Fibroblast of lung (primary cell): Measurements from ENCODE around the gene ZYG11B. TPM values are rescaled to one million over a fixed set of nuclear protein-coding genes. Genes with fewer than 3 reads are reported as not detected.
"Not testable (repeated sequence)": the region's sequence is repeated elsewhere in the genome, so short reads cannot be mapped to it uniquely, and the experiment has no call there.

Experiments used
- DNase-seq, 2 donors: peaks; one replicate each; pipeline versions ENCODE4 v3.0.0 to v3.0.0-alpha.2; 2010; ENCODE audit warnings: low read depth in 2 of 2
- H2AFZ ChIP-seq: 2 replicates; pipeline ENCODE4 v1.5.1; 2012; ENCODE audit warnings: low read length, control low read depth, inconsistent platforms
- H3K27ac ChIP-seq: 2 replicates; pipeline ENCODE4 v1.5.1; 2011; ENCODE audit warnings: low read length, control low read depth; ENCODE audit not compliant: insufficient read depth
- H3K27me3 ChIP-seq: 2 replicates; pipeline ENCODE4 v1.5.1; 2011; ENCODE audit warnings: mild to moderate bottlenecking, low read length; ENCODE audit not compliant: control insufficient read depth, insufficient read depth
- H3K36me3 ChIP-seq: 2 replicates; pipeline ENCODE4 v1.5.1; 2011; ENCODE audit warnings: low read length; ENCODE audit not compliant: control insufficient read depth, insufficient read depth
- H3K4me1 ChIP-seq: 2 replicates; pipeline ENCODE4 v1.5.1; 2011; ENCODE audit warnings: low read length; ENCODE audit not compliant: control insufficient read depth, insufficient read depth; ENCODE audit errors: extremely low read depth
- H3K4me2 ChIP-seq: 2 replicates; pipeline ENCODE4 v1.5.1; 2011; ENCODE audit warnings: low read length, control low read depth; ENCODE audit not compliant: insufficient read depth; ENCODE audit errors: extremely low read depth
- H3K4me3 ChIP-seq, 4 experiments: fragments of 200-600 bp in 1 of 4; sonication (generic) in 1 of 4; replicated peaks in 1 of 4; 2 replicates each; pipeline ENCODE4 v1.5.1; 2011 to 2016; ENCODE audit warnings: low read length in 4 of 4, low read depth in 3 of 4, mild to moderate bottlenecking in 3 of 4, control low read depth in 2 of 4, inconsistent platforms in 1 of 4, mixed read lengths in 1 of 4; ENCODE audit not compliant: insufficient read depth in 1 of 4; ENCODE audit errors: control extremely low read depth in 1 of 4
- H3K79me2 ChIP-seq: 2 replicates; pipeline ENCODE4 v1.5.1; 2012; ENCODE audit warnings: mild to moderate bottlenecking, low read length, inconsistent platforms; ENCODE audit not compliant: control insufficient read depth, insufficient read depth
- H3K9ac ChIP-seq: 2 replicates; pipeline ENCODE4 v1.5.1; 2011; ENCODE audit warnings: mild to moderate bottlenecking, low read length, control low read depth; ENCODE audit not compliant: insufficient read depth
- H3K9me3 ChIP-seq: 2 replicates; pipeline ENCODE4 v1.5.1; 2012; ENCODE audit warnings: low read depth, low read length; ENCODE audit not compliant: control insufficient read depth, insufficient read depth
- H4K20me1 ChIP-seq: 2 replicates; pipeline ENCODE4 v1.5.1; 2011; ENCODE audit warnings: low read length; ENCODE audit not compliant: control insufficient read depth, insufficient read depth; ENCODE audit errors: extremely low read depth
- EZH2 ChIP-seq: IDR thresholded peaks from 2 replicates; pipeline ENCODE4 v1.5.1; 2012; ENCODE audit warnings: low read length, control low read depth, mild to moderate bottlenecking; ENCODE audit errors: missing control alignments
- polyA plus RNA-seq, 2 donors: library from polyadenylated mRNA; depleted of rRNA in 1 of 2; stranded (reverse) in 1 of 2; unstranded in 1 of 2; fragments of >200 nt; gene quantifications; 2 replicates each; pipeline ENCODE4 v1.2.1, GENCODE V29; 2011 to 2012; ENCODE audit warnings: missing spikeins in 1 of 2
- total RNA-seq: library from RNA; depleted of rRNA; stranded (reverse); fragments of >200 nt; gene quantifications from 2 replicates; pipeline ENCODE4 v1.2.1, GENCODE V29; 2014
- TF ChIP-seq, protein P1 (sequence below), 2 donors: IDR thresholded peaks in 1 of 2; conservative IDR thresholded peaks in 1 of 2; 1 replicate in 1 of 2; 2 replicates in 1 of 2; pipeline ENCODE4 v1.5.1; 2011 to 2012; ENCODE audit warnings: low read length in 2 of 2, control low read depth in 1 of 2, inconsistent platforms in 1 of 2, low read depth in 1 of 2, mild to moderate bottlenecking in 1 of 2

ZYG11B gene
- total and polyA plus RNA-seq, 2 donors (not counting 1 experiment from before 2014, with no cell fraction given), result 30.2 to 50.7 TPM

DNA sequence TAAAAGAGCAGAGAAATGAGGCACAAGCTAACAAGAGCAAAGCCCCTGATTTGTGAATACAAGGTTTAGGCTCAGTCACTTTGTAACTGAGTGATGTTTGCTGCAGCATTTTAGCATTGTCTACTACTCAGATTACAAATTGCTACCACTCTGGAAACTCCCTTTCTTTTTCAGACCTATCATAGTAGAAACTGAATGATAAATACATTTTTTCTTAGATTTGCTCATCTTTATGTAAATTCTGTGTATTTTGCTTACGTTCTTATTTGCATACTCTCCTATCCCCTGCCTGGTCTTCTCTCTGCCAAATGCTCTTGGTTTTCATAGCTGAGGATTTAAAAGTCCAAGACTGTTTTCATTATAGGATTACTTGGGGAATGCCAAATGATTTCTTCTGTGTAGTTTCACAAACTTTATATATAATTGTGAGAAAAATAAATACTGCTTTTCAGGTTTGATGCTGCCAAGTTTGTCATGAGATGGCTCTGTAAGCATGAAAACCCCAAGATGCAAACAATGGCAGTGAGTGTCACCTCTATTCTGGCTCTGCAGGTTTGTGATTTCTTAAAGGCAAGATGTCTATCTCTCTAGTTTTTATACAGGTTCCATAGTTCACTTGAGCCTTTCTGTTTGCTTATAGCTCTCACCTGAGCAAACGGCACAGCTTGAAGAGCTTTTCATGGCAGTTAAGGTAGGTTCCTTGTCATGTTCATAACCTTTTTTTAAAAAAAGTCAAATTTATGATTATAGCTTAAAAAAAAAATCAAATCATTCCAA lies 141.0 kb downstream of the ZYG11B start:
- H3K27ac ChIP-seq, result no peak overlapping the region
- no peaks in the 10 kb centered on the region for H3K27me3 ChIP-seq
- no peaks in the 10 kb centered on the region for H4K20me1 ChIP-seq
- H3K9ac ChIP-seq, result no peak overlapping the region
- no peaks in the 10 kb centered on the region for H3K36me3 ChIP-seq
- TF ChIP-seq, protein P1, sequence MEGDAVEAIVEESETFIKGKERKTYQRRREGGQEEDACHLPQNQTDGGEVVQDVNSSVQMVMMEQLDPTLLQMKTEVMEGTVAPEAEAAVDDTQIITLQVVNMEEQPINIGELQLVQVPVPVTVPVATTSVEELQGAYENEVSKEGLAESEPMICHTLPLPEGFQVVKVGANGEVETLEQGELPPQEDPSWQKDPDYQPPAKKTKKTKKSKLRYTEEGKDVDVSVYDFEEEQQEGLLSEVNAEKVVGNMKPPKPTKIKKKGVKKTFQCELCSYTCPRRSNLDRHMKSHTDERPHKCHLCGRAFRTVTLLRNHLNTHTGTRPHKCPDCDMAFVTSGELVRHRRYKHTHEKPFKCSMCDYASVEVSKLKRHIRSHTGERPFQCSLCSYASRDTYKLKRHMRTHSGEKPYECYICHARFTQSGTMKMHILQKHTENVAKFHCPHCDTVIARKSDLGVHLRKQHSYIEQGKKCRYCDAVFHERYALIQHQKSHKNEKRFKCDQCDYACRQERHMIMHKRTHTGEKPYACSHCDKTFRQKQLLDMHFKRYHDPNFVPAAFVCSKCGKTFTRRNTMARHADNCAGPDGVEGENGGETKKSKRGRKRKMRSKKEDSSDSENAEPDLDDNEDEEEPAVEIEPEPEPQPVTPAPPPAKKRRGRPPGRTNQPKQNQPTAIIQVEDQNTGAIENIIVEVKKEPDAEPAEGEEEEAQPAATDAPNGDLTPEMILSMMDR (conservative IDR thresholded peaks at IDR 0.05 in 1 of 2, IDR thresholded peaks at IDR 0.05 in 1 of 2; ENCODE audit: low read depth in 1 of 2, low read length in 2 of 2), result no peak
- no peak for TF ChIP-seq EZH2
- H3K4me3 ChIP-seq, result no peak overlapping the region
- H3K4me2 ChIP-seq, result no peak overlapping the region
- H3K9me3 ChIP-seq, result no peaks in the 10 kb centered on the region
- DNase-seq, result no peak
- H3K4me1 ChIP-seq, result no peaks in the 10 kb centered on the region
- no peaks in the 10 kb centered on the region for H3K79me2 ChIP-seq
- H2AFZ ChIP-seq, result no peak overlapping the region

DNA sequence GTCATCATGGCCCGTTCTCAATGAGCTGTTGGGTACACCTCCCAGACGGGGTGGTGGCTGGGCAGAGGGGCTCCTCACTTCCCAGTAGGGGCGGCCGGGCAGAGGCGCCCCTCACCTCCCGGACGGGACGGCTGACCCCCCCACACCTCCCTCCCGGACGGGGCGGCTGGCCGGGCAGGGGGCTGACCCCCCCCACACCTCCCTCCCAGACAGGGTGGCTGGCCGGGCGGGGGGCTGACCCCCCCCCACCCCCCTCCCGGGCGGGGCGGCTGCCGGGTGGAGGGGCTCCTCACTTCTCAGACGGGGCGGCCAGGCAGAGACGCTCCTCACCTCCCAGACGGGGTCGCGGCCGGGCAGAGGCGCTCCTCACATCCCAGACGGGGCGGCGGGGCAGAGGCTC lies 143.5 kb downstream of the ZYG11B start:
- H3K4me3 ChIP-seq, H3K79me2 ChIP-seq, H3K4me1 ChIP-seq, H3K27ac ChIP-seq, H3K27me3 ChIP-seq, H3K36me3 ChIP-seq, H3K9ac ChIP-seq, H2AFZ ChIP-seq, H4K20me1 ChIP-seq, DNase-seq, H3K9me3 ChIP-seq, H3K4me2 ChIP-seq: not testable (repeated sequence)

DNA sequence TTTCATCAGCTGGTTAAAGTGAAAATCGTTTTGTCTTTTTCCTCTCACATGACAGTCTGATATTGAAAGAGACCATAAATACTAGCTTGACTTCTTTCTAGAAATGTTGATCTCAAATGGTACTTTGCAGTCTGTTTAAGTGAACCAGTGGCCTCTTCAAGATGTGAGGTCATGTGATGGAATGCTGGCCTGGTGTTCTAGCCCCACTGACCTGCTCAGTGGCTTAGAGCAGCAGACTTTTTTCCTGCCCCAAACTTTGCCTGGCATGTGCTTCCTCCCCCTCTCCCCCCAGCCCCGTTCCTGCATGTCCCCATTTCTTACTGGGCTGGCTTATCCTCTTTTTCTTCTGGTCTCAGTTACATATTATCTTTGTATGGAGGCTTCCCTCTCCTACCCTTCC lies 150.6 kb downstream of the ZYG11B start:
- Histone ChIP-seq H3K27ac (no peak overlapping the region), H3K9me3 (no peaks in the 10 kb centered on the region), H4K20me1 (no peaks in the 10 kb centered on the region), H3K9ac (no peak overlapping the region), H3K79me2 (no peaks in the 10 kb centered on the region), H3K4me1 (no peaks in the 10 kb centered on the region), H3K4me2 (no peak overlapping the region), H3K36me3 (no peaks in the 10 kb centered on the region), H2AFZ (no peak overlapping the region), H3K4me3 (no peak overlapping the region), H3K27me3 (no peaks in the 10 kb centered on the region)
- DNase-seq, result no peak
- no peak for TF ChIP-seq EZH2
- TF ChIP-seq, protein P1 (conservative IDR thresholded peaks at IDR 0.05 in 1 of 2, IDR thresholded peaks at IDR 0.05 in 1 of 2; ENCODE audit: low read depth in 1 of 2, low read length in 2 of 2), result no peak

Other genes with a start within 250 kb of the ZYG11B start
- gene TUT4, start 173.4 kb upstream of the ZYG11B start, total RNA-seq, result 33.6 and 37.5 TPM in 2 replicates
- 29.3 and 29.4 TPM in 2 replicates for gene TUT4, start 173.4 kb upstream of the ZYG11B start, polyA plus RNA-seq
- 18.7 and 30.6 TPM in 2 replicates for gene GPX7, start 124.1 kb upstream of the ZYG11B start, total RNA-seq
- 11.6 and 28.9 TPM in 2 replicates for gene GPX7, start 124.1 kb upstream of the ZYG11B start, polyA plus RNA-seq
- not detected in 2 replicates for gene SHISAL2A, start 93.3 kb upstream of the ZYG11B start, total RNA-seq
- not detected in 2 replicates for gene SHISAL2A, start 93.3 kb upstream of the ZYG11B start, polyA plus RNA-seq
- gene COA7, start 28.1 kb upstream of the ZYG11B start, total RNA-seq, result 14.5 and 15.2 TPM in 2 replicates
- gene COA7, start 28.1 kb upstream of the ZYG11B start, polyA plus RNA-seq, result 16.2 and 16.8 TPM in 2 replicates
- 0.50 and 0.77 TPM in 2 replicates for gene ZYG11A, start 116.3 kb downstream of the ZYG11B start, total RNA-seq
- 0.28 and 0.73 TPM in 2 replicates for gene ZYG11A, start 116.3 kb downstream of the ZYG11B start, polyA plus RNA-seq
- gene ECHDC2, start 195.3 kb downstream of the ZYG11B start, total RNA-seq, result 46.0 and 71.7 TPM in 2 replicates
- gene ECHDC2, start 195.3 kb downstream of the ZYG11B start, polyA plus RNA-seq, result 23.3 and 30.5 TPM in 2 replicates
- 189 and 222 TPM in 2 replicates for gene SCP2, start 200.8 kb downstream of the ZYG11B start, total RNA-seq
- gene SCP2, start 200.8 kb downstream of the ZYG11B start, polyA plus RNA-seq, result 225 and 305 TPM in 2 replicates